GM23248 (cell line): ENCODE measurements around the gene RRP7A. TPM values are rescaled to one million over a fixed set of nuclear protein-coding genes. Genes with fewer than 3 reads are reported as not detected.
A peak's percentile ranks its signal among the peaks of the same experiment; 100 is the strongest.
"Not testable (repeated sequence)": the region's sequence is repeated elsewhere in the genome, so short reads cannot be mapped to it uniquely, and the experiment has no call there.

Experiments
- DNase-seq: peaks from one replicate; pipeline ENCODE4 v3.0.0-alpha.2; 2015
- H2AFZ ChIP-seq: fragments of 200-600 bp; sonication (generic); 2 replicates; pipeline ENCODE4 v1.6.1; 2016; ENCODE audit warnings: antibody characterized with exemption
- H3F3A ChIP-seq: fragments of 200-600 bp; sonication (generic); 2 replicates; pipeline ENCODE4 v1.6.1; 2016; ENCODE audit warnings: mild to moderate bottlenecking, antibody characterized with exemption, mixed run types; ENCODE audit not compliant: insufficient read depth
- H3K27ac ChIP-seq: fragments of 200-600 bp; sonication (generic); 2 replicates; pipeline ENCODE4 v1.5.1; 2016; ENCODE audit warnings: mild to moderate bottlenecking
- H3K27me3 ChIP-seq: fragments of 200-600 bp; sonication (generic); replicated peaks from 2 replicates; pipeline ENCODE4 v1.6.1; 2016; ENCODE audit warnings: mild to moderate bottlenecking; ENCODE audit not compliant: insufficient read depth
- H3K36me3 ChIP-seq: fragments of 200-600 bp; sonication (generic); 2 replicates; pipeline ENCODE4 v1.6.1; 2016; ENCODE audit warnings: low read depth, mild to moderate bottlenecking
- H3K4me1 ChIP-seq: fragments of 200-600 bp; sonication (generic); 2 replicates; pipeline ENCODE4 v1.6.1; 2016; ENCODE audit warnings: mild to moderate bottlenecking; ENCODE audit not compliant: insufficient read depth
- H3K4me2 ChIP-seq: fragments of 200-600 bp; sonication (generic); one replicate; pipeline ENCODE4 v1.6.1; 2016; ENCODE audit warnings: mild to moderate bottlenecking; ENCODE audit not compliant: unreplicated experiment
- H3K4me3 ChIP-seq: fragments of 200-600 bp; sonication (generic); 2 replicates; pipeline ENCODE4 v1.5.1; 2016; ENCODE audit warnings: mild to moderate bottlenecking
- H3K79me2 ChIP-seq: fragments of 200-600 bp; sonication (generic); 2 replicates; pipeline ENCODE4 v1.6.1; 2016; ENCODE audit warnings: mild to moderate bottlenecking; ENCODE audit not compliant: insufficient read depth
- H3K9ac ChIP-seq: fragments of 200-600 bp; sonication (generic); 2 replicates; pipeline ENCODE4 v1.6.1; 2016; ENCODE audit warnings: mild to moderate bottlenecking
- H3K9me2 ChIP-seq: fragments of 200-600 bp; sonication (generic); 2 replicates; pipeline ENCODE4 v1.6.1; 2016; ENCODE audit warnings: mixed run types, mild to moderate bottlenecking, moderate library complexity; ENCODE audit not compliant: insufficient read depth
- H3K9me3 ChIP-seq: fragments of 200-600 bp; sonication (generic); one replicate; pipeline ENCODE4 v1.6.1; 2017; ENCODE audit warnings: low read depth
- H4K20me1 ChIP-seq: fragments of 200-600 bp; sonication (generic); 2 replicates; pipeline ENCODE4 v1.6.0; 2016; ENCODE audit not compliant: insufficient read depth
- EZH2 ChIP-seq: fragments of 200-600 bp; sonication (generic); IDR thresholded peaks from 2 replicates; pipeline ENCODE4 v1.6.1; 2018; ENCODE audit warnings: antibody characterized with exemption, mild to moderate bottlenecking; ENCODE audit not compliant: insufficient read depth, poor library complexity, severe bottlenecking
- EZH2phosphoT487 ChIP-seq: fragments of 200-600 bp; sonication (generic); IDR thresholded peaks from 2 replicates; pipeline ENCODE4 v1.6.1; 2018; ENCODE audit warnings: antibody characterized with exemption, moderate library complexity, mild to moderate bottlenecking, low read depth; ENCODE audit not compliant: insufficient read depth
- WGBS, 2 experiments: methylation state at CpG; one replicate each; pipeline ENCODE4 v1.1.6; 2015 to 2017; ENCODE audit warnings: low lambda C conversion rate in 2 of 2, low coverage in 1 of 2; ENCODE audit errors: missing lambda C conversion rate in 2 of 2; 5-methylcytosine and 5-hydroxymethylcytosine counted together
- in situ Hi-C: fragments of 300-500 bp; cut with MboI; formaldehyde crosslinking; loops from 2 replicates; pipeline ENCODE4 v1.15.0; 2020
- polyA plus RNA-seq: library from polyadenylated mRNA; unstranded; fragments of >200 nt; fragmentation: Nextera tagmentation; extraction: Ambion mirVana; gene quantifications from 2 replicates; pipeline ENCODE4 v1.2.1, GENCODE V29; 2016
- total RNA-seq: library from RNA; depleted of rRNA; stranded (reverse); fragments of >200 nt; shearing (Covaris generic); gene quantifications from 2 replicates; pipeline ENCODE4 v1.2.3, GENCODE V29; 2014

The RRP7A gene
- total and polyA plus RNA-seq, 2 experiments from 2014 or later = 31.7 to 48.2 TPM

GRCh38 chr22:42547562-42547961 lies 28.0 kb upstream of the RRP7A start:
- H2AFZ ChIP-seq = no peak overlapping the region
- H3K4me2 ChIP-seq = no peak overlapping the region
- no peaks in the 10 kb centered on the region for H3K79me2 ChIP-seq
- H3K27ac ChIP-seq = no peak overlapping the region
- H3K9me3 ChIP-seq = no peaks in the 10 kb centered on the region
- no peak overlapping the region for H3K9ac ChIP-seq
- TF ChIP-seq EZH2phosphoT487 = no peak
- H4K20me1 ChIP-seq = no peaks in the 10 kb centered on the region
- no peaks in the 10 kb centered on the region for H3F3A ChIP-seq
- no peak overlapping the region for H3K4me3 ChIP-seq
- in situ Hi-C loops = no loop called here
- 52 to 53% methylated on average over 9 of the region's 9 CpGs for WGBS, 2 experiments
- no peaks in the 10 kb centered on the region for H3K9me2 ChIP-seq
- H3K4me1 ChIP-seq = no peaks in the 10 kb centered on the region
- DNase-seq = no peak
- H3K36me3 ChIP-seq = no peaks in the 10 kb centered on the region
- H3K27me3 ChIP-seq = 0 out of 2 replicates have a peak, but pooled peaks cover 10% of the 10 kb centered on the region

- Histone ChIP-seq H3K36me3 (no peaks in the 10 kb centered on the region), H3K27ac (no peak overlapping the region), H3K4me2 (no peak overlapping the region), H3K9ac (no peak overlapping the region), H3K9me2 (no peaks in the 10 kb centered on the region), H3K4me3 (no peak overlapping the region), H2AFZ (no peak overlapping the region), H3K27me3 (0 out of 2 replicates have a peak, but pooled peaks cover 10% of the 10 kb centered on the region), H4K20me1 (no peaks in the 10 kb centered on the region), H3F3A (no peaks in the 10 kb centered on the region), H3K9me3 (no peaks in the 10 kb centered on the region), H3K79me2 (no peaks in the 10 kb centered on the region), H3K4me1 (no peaks in the 10 kb centered on the region)
- no peak for TF ChIP-seq EZH2phosphoT487
- no peak for TF ChIP-seq EZH2
- WGBS, 2 experiments = 19 to 20% methylated on average over 2 of the region's 2 CpGs
- in situ Hi-C loops = no loop called here
- DNase-seq = peak; percentile 15
Measured at GRCh38 chr22:42544686-42545085, 25.1 kb upstream of the RRP7A start.

GRCh38 chr22:42539236-42539771 lies 19.7 kb upstream of the RRP7A start:
- H2AFZ ChIP-seq, in situ Hi-C loops, H3K4me3 ChIP-seq, H3K36me3 ChIP-seq, H3K9me2 ChIP-seq, H3K4me2 ChIP-seq, H3K27ac ChIP-seq, H3K4me1 ChIP-seq, H4K20me1 ChIP-seq, H3K79me2 ChIP-seq, DNase-seq, H3K27me3 ChIP-seq, H3K9me3 ChIP-seq, H3K9ac ChIP-seq: not testable (repeated sequence)
- WGBS, 2 experiments = 74 to 79% methylated on average over 9 to 10 of the region's 11 CpGs
- peaks cover 11% of the 10 kb centered on the region for H3F3A ChIP-seq

- H4K20me1 ChIP-seq, H3K4me3 ChIP-seq, H3K9me2 ChIP-seq, H3K4me1 ChIP-seq, H3K27me3 ChIP-seq, H3K9ac ChIP-seq, in situ Hi-C loops, H3K36me3 ChIP-seq, H3K79me2 ChIP-seq, H3K9me3 ChIP-seq: not testable (repeated sequence)
- peak overlapping the region; percentile 92 for H2AFZ ChIP-seq
- peaks cover 11% of the 10 kb centered on the region for H3F3A ChIP-seq
- 52 to 59% methylated on average over 14 of the region's 14 CpGs for WGBS, 2 experiments
- peak overlapping the region; percentile 21 for H3K4me2 ChIP-seq
- DNase-seq = peak; percentile 21
- peak overlapping the region; percentile 60 for H3K27ac ChIP-seq
Measured at GRCh38 chr22:42537199-42537831, 17.7 kb upstream of the RRP7A start.

- in situ Hi-C loops, H3K4me2 ChIP-seq, H3K27me3 ChIP-seq, H3K9ac ChIP-seq, H3K36me3 ChIP-seq, H3K79me2 ChIP-seq, DNase-seq, H4K20me1 ChIP-seq, H3K9me3 ChIP-seq, H3K4me3 ChIP-seq, H3K9me2 ChIP-seq, H3K4me1 ChIP-seq: not testable (repeated sequence)
- H2AFZ ChIP-seq = peak overlapping the region; percentile 92
- H3K27ac ChIP-seq = peak overlapping the region; percentile 60
- H3F3A ChIP-seq = peaks cover 11% of the 10 kb centered on the region
- 88 to 90% methylated on average over 18 of the region's 18 CpGs for WGBS, 2 experiments
Measured at GRCh38 chr22:42536634-42537033, 17.0 kb upstream of the RRP7A start.
